Liver (tissue), 9 donors: ENCODE measurements around the gene IRS1. TPM values are rescaled to one million over a fixed set of nuclear protein-coding genes. Genes with fewer than 3 reads are reported as not detected.

ENCODE experiments used
- DNase-seq: peaks from one replicate; pipeline ENCODE4 v3.0.0-alpha.2; 2017; ENCODE audit warnings: low spot score
- H3K27ac ChIP-seq, 2 donors: one replicate each; pipeline ENCODE4 v1.7.0; 2013; ENCODE audit warnings: inconsistent platforms in 2 of 2, low read length in 2 of 2, control low read depth in 1 of 2, low read depth in 1 of 2, mild to moderate bottlenecking in 1 of 2
- H3K27me3 ChIP-seq, 4 donors: one replicate each; pipeline versions ENCODE4 v1.6.1 to v1.7.0; 2013; ENCODE audit warnings: low read length in 3 of 4, inconsistent platforms in 1 of 4, mild to moderate bottlenecking in 1 of 4, moderate library complexity in 1 of 4; ENCODE audit not compliant: control insufficient read depth in 4 of 4, insufficient read depth in 4 of 4
- H3K36me3 ChIP-seq, 4 donors: one replicate each; pipeline versions ENCODE4 v1.6.1 to v1.7.0; 2013; ENCODE audit warnings: low read length in 3 of 4, mild to moderate bottlenecking in 3 of 4, low read depth in 1 of 4, moderate library complexity in 1 of 4; ENCODE audit not compliant: control insufficient read depth in 4 of 4, insufficient read depth in 3 of 4
- H3K4me1 ChIP-seq, 4 donors: one replicate each; pipeline versions ENCODE4 v1.6.1 to v1.7.0; 2013; ENCODE audit warnings: low read length in 3 of 4, mild to moderate bottlenecking in 3 of 4, moderate library complexity in 1 of 4; ENCODE audit not compliant: control insufficient read depth in 4 of 4, insufficient read depth in 4 of 4
- H3K4me3 ChIP-seq, 3 donors: one replicate each; pipeline versions ENCODE4 v1.6.1 to v1.7.0; 2013; ENCODE audit warnings: low read length in 3 of 3, control low read depth in 1 of 3, low read depth in 1 of 3, mild to moderate bottlenecking in 1 of 3
- H3K9ac ChIP-seq, 2 donors: one replicate each; pipeline ENCODE4 v1.7.0; 2013; ENCODE audit warnings: low read length in 2 of 2, mild to moderate bottlenecking in 2 of 2, moderate library complexity in 2 of 2, control low read depth in 1 of 2, low read depth in 1 of 2
- H3K9me3 ChIP-seq, 4 donors: one replicate each; pipeline versions ENCODE4 v1.6.1 to v1.7.0; 2013; ENCODE audit warnings: low read length in 3 of 4; ENCODE audit not compliant: control insufficient read depth in 4 of 4
- EGR1 ChIP-seq, 2 donors: IDR thresholded peaks; 2 replicates each; pipeline ENCODE4 v1.6.1; 2016 to 2018; ENCODE audit warnings: antibody characterized with exemption in 2 of 2, low read depth in 2 of 2
- FOXA1 ChIP-seq: IDR thresholded peaks from 2 replicates; pipeline ENCODE4 v1.6.1; 2016; ENCODE audit warnings: antibody characterized with exemption
- FOXA2 ChIP-seq: IDR thresholded peaks from 2 replicates; pipeline ENCODE4 v1.6.1; 2016; ENCODE audit warnings: antibody characterized with exemption
- GABPA ChIP-seq, 2 donors: IDR thresholded peaks in 1 of 2; conservative IDR thresholded peaks in 1 of 2; 2 replicates each; pipeline ENCODE4 v1.6.1; 2016; ENCODE audit warnings: antibody characterized with exemption in 2 of 2, mild to moderate bottlenecking in 1 of 2, moderate library complexity in 1 of 2
- HNF4A ChIP-seq, 2 donors: conservative IDR thresholded peaks; 2 replicates each; pipeline ENCODE4 v1.6.1; 2016; ENCODE audit warnings: antibody characterized with exemption in 2 of 2, mild to moderate bottlenecking in 2 of 2
- HNF4G ChIP-seq: IDR thresholded peaks from 2 replicates; pipeline ENCODE4 v1.6.1; 2016; ENCODE audit warnings: antibody characterized with exemption
- JUND ChIP-seq, 2 donors: IDR thresholded peaks; 2 replicates each; pipeline ENCODE4 v1.6.1; 2016; ENCODE audit warnings: antibody characterized with exemption in 2 of 2
- NR2F2 ChIP-seq: IDR thresholded peaks from 2 replicates; pipeline ENCODE4 v1.6.1; 2016; ENCODE audit warnings: antibody characterized with exemption
- RAD21 ChIP-seq, 2 donors: IDR thresholded peaks; 2 replicates each; pipeline ENCODE4 v1.6.1; 2016; ENCODE audit warnings: antibody characterized with exemption in 2 of 2, mild to moderate bottlenecking in 2 of 2
- RXRA ChIP-seq, 2 donors: IDR thresholded peaks; 2 replicates each; pipeline ENCODE4 v1.6.1; 2017 to 2018; ENCODE audit warnings: antibody characterized with exemption in 2 of 2, mild to moderate bottlenecking in 1 of 2
- SP1 ChIP-seq: IDR thresholded peaks from 2 replicates; pipeline ENCODE4 v1.6.1; 2018; ENCODE audit warnings: antibody characterized with exemption, mild to moderate bottlenecking
- TAF1 ChIP-seq: conservative IDR thresholded peaks from 2 replicates; pipeline ENCODE4 v1.6.1; 2016; ENCODE audit warnings: antibody characterized with exemption, mild to moderate bottlenecking
- YY1 ChIP-seq: IDR thresholded peaks from 2 replicates; pipeline ENCODE4 v1.6.1; 2016; ENCODE audit warnings: antibody characterized with exemption, mild to moderate bottlenecking
- WGBS: extraction: QIAGEN DNeasy Blood & Tissue Kit; methylation state at CpG from one replicate; pipeline ENCODE4 v1.1.7; 2013; 5-methylcytosine and 5-hydroxymethylcytosine counted together
- polyA plus RNA-seq, 2 donors: library from polyadenylated mRNA; stranded (reverse) in 1 of 2; unstranded in 1 of 2; fragments of 200-250 nt in 1 of 2; fragments of >200 nt in 1 of 2; fragmentation: Nextera tagmentation in 1 of 2; extraction: Ambion mirVana in 1 of 2; gene quantifications; one replicate each; pipeline versions ENCODE4 v1.2.1 to v1.2.3, GENCODE V29; 2013 to 2015
- total RNA-seq, 2 donors: library from RNA; depleted of rRNA; stranded (reverse); fragments of >200 nt; gene quantifications; one replicate each; pipeline ENCODE4 v1.2.3, GENCODE V29; 2014
- TF ChIP-seq, protein P1 (sequence below): fragments of 150-350 bp; IDR thresholded peaks from 2 replicates; pipeline ENCODE4 v1.5.1; 2017; ENCODE audit warnings: improper control_type of control experiment, low read depth, low read length; ENCODE audit not compliant: missing input control
- TF ChIP-seq, protein P2 (sequence below): IDR thresholded peaks from 2 replicates; pipeline ENCODE4 v1.6.1; 2016; ENCODE audit warnings: antibody characterized with exemption
- TF ChIP-seq, protein P3 (sequence below): IDR thresholded peaks from 2 replicates; pipeline ENCODE4 v1.6.1; 2016; ENCODE audit warnings: antibody characterized with exemption
- TF ChIP-seq, protein P4 (sequence below): IDR thresholded peaks from 2 replicates; pipeline ENCODE4 v1.6.1; 2016; ENCODE audit warnings: antibody characterized with exemption, mild to moderate bottlenecking
- TF ChIP-seq, protein P5 (sequence below): IDR thresholded peaks from 2 replicates; pipeline ENCODE4 v1.6.1; 2016; ENCODE audit warnings: antibody characterized with exemption
- donor health status: healthy.
- donor health status: healthy.
- donor health status: healthy.
- donor health status: healthy.
- donor health status: healthy.

The IRS1 gene
- total and polyA plus RNA-seq, 4 donors: 7.4 to 11.6 (median 8.6) TPM

DNA sequence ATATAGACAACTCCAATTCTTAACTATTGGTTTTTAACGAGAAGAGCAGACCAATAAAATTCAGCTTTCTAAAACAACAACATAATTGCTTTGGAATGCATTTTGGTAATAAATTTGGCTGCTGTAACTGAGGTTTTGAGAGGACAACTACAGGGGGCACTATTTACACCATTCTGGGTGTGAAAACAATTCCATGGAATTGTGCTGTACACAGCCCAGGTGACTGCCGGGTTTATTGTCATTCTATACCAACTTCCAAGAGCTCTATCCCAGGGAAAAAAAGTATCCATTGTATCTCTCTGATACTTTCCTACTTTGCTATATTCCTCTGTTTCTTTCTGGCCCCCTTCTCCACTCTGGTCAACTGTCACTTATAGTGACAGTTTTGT lies 38.4 kb downstream of the IRS1 start:
- peak overlapping the region; percentile 75 to 80 for H3K27ac ChIP-seq
- DNase-seq: no peak
- no peak overlapping the region for H3K4me3 ChIP-seq
- peaks cover 9 to 39% (median 27%) of the 10 kb centered on the region in 4 donors for H3K4me1 ChIP-seq
- WGBS: 47% methylated on average over 2 of the region's 2 CpGs
- H3K36me3 ChIP-seq: peaks cover 0 to 4% (median 0%) of the 10 kb centered on the region in 4 donors
- no peak overlapping the region for H3K9ac ChIP-seq
- TF ChIP-seq, protein P1, sequence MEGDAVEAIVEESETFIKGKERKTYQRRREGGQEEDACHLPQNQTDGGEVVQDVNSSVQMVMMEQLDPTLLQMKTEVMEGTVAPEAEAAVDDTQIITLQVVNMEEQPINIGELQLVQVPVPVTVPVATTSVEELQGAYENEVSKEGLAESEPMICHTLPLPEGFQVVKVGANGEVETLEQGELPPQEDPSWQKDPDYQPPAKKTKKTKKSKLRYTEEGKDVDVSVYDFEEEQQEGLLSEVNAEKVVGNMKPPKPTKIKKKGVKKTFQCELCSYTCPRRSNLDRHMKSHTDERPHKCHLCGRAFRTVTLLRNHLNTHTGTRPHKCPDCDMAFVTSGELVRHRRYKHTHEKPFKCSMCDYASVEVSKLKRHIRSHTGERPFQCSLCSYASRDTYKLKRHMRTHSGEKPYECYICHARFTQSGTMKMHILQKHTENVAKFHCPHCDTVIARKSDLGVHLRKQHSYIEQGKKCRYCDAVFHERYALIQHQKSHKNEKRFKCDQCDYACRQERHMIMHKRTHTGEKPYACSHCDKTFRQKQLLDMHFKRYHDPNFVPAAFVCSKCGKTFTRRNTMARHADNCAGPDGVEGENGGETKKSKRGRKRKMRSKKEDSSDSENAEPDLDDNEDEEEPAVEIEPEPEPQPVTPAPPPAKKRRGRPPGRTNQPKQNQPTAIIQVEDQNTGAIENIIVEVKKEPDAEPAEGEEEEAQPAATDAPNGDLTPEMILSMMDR: no peak
- TF ChIP-seq GABPA (IDR thresholded peaks at IDR 0.05 in 1 of 2, conservative IDR thresholded peaks at IDR 0.05 in 1 of 2): peak in 1 of 2 donors; percentile 9
- no peaks in the 10 kb centered on the region for H3K27me3 ChIP-seq
- H3K9me3 ChIP-seq: no peaks in the 10 kb centered on the region

DNA sequence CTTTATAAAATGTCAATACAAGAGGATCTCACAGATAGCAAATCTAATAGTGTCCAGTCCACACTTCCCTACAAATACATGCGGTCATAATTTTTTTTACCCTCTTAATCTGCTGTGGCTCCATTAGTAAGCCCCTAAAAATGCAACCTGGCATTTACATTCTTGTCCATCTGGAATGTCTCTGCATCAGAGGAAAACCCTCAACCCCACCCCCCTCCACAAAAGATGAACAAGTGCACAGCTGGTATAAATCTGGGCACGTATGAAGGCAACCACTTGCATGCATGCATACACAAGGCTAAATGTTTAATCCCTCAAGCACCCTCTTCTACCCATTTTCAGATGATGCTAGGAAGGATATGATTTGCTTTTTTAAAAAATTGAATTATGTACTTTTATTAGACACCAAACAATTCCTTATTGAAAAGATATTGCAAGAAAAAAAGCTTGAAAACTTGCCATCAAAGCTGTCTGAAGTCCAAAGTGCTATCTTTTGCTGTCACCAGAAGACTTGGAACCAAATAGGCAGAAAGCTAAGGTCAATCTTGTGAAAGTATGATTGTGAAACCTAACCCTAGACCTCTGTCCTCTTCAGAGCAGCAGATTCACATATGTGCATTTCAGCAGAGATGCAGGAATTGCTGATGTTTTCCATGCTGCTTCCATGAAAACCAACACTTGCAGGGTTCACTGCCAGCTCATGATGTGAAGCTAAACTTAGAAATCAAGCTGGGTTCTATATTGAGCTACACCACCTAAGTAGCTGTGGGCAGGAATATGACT lies 39.0 kb downstream of the IRS1 start:
- WGBS: 48% methylated on average over 2 of the region's 2 CpGs
- Histone ChIP-seq H3K27ac (peak overlapping the region; percentile 75 to 80), H3K9me3 (no peaks in the 10 kb centered on the region), H3K27me3 (no peaks in the 10 kb centered on the region), H3K36me3 (peaks cover 0 to 3% (median 0%) of the 10 kb centered on the region in 4 donors), H3K9ac (no peak overlapping the region), H3K4me3 (no peak overlapping the region), H3K4me1 (peaks cover 9 to 45% (median 28%) of the 10 kb centered on the region in 4 donors)
- no peak for DNase-seq
- TF ChIP-seq RXRA (IDR thresholded peaks at IDR 0.05): peak; percentile 93 to 96
- TF ChIP-seq TAF1: peak; percentile 53
- peak; percentile 95 for TF ChIP-seq NR2F2
- TF ChIP-seq FOXA2: peak; percentile 66
- TF ChIP-seq HNF4A (conservative IDR thresholded peaks at IDR 0.05): peak; percentile 99 to 100
- TF ChIP-seq, protein P1: no peak
- TF ChIP-seq YY1: peak; percentile 90
- TF ChIP-seq GABPA (IDR thresholded peaks at IDR 0.05 in 1 of 2, conservative IDR thresholded peaks at IDR 0.05 in 1 of 2): peak in 1 of 2 donors; percentile 52
- peak; percentile 98 for TF ChIP-seq HNF4G
- TF ChIP-seq JUND (IDR thresholded peaks at IDR 0.05): peak; percentile 91 to 94
- TF ChIP-seq, protein P2, sequence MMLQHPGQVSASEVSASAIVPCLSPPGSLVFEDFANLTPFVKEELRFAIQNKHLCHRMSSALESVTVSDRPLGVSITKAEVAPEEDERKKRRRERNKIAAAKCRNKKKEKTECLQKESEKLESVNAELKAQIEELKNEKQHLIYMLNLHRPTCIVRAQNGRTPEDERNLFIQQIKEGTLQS: peak; percentile 87
- TF ChIP-seq SP1: peak; percentile 91
- peak; percentile 80 for TF ChIP-seq FOXA1
- TF ChIP-seq, protein P3, sequence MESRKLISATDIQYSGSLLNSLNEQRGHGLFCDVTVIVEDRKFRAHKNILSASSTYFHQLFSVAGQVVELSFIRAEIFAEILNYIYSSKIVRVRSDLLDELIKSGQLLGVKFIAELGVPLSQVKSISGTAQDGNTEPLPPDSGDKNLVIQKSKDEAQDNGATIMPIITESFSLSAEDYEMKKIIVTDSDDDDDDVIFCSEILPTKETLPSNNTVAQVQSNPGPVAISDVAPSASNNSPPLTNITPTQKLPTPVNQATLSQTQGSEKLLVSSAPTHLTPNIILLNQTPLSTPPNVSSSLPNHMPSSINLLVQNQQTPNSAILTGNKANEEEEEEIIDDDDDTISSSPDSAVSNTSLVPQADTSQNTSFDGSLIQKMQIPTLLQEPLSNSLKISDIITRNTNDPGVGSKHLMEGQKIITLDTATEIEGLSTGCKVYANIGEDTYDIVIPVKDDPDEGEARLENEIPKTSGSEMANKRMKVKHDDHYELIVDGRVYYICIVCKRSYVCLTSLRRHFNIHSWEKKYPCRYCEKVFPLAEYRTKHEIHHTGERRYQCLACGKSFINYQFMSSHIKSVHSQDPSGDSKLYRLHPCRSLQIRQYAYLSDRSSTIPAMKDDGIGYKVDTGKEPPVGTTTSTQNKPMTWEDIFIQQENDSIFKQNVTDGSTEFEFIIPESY: peak; percentile 96
- TF ChIP-seq EGR1 (IDR thresholded peaks at IDR 0.05; ENCODE audit: low read depth in 2 of 2): peak; percentile 49 to 74
- TF ChIP-seq RAD21 (IDR thresholded peaks at IDR 0.05): peak; percentile 62 to 71
- TF ChIP-seq, protein P4, sequence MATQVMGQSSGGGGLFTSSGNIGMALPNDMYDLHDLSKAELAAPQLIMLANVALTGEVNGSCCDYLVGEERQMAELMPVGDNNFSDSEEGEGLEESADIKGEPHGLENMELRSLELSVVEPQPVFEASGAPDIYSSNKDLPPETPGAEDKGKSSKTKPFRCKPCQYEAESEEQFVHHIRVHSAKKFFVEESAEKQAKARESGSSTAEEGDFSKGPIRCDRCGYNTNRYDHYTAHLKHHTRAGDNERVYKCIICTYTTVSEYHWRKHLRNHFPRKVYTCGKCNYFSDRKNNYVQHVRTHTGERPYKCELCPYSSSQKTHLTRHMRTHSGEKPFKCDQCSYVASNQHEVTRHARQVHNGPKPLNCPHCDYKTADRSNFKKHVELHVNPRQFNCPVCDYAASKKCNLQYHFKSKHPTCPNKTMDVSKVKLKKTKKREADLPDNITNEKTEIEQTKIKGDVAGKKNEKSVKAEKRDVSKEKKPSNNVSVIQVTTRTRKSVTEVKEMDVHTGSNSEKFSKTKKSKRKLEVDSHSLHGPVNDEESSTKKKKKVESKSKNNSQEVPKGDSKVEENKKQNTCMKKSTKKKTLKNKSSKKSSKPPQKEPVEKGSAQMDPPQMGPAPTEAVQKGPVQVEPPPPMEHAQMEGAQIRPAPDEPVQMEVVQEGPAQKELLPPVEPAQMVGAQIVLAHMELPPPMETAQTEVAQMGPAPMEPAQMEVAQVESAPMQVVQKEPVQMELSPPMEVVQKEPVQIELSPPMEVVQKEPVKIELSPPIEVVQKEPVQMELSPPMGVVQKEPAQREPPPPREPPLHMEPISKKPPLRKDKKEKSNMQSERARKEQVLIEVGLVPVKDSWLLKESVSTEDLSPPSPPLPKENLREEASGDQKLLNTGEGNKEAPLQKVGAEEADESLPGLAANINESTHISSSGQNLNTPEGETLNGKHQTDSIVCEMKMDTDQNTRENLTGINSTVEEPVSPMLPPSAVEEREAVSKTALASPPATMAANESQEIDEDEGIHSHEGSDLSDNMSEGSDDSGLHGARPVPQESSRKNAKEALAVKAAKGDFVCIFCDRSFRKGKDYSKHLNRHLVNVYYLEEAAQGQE: peak; percentile 91
- TF ChIP-seq, protein P5, sequence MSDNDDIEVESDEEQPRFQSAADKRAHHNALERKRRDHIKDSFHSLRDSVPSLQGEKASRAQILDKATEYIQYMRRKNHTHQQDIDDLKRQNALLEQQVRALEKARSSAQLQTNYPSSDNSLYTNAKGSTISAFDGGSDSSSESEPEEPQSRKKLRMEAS: peak; percentile 94
